Dermis microvascular lymphatic vessel endothelial cell (primary cell): Measurements from ENCODE around the gene RBM44. TPM values are rescaled to one million over a fixed set of nuclear protein-coding genes. Genes with fewer than 3 reads are reported as not detected.
A peak's percentile ranks its signal among the peaks of the same experiment; 100 is the strongest.
"Not testable (repeated sequence)": the region's sequence is repeated elsewhere in the genome, so short reads cannot be mapped to it uniquely, and the experiment has no call there.

Experiments used
- DNase-seq, 2 donors: peaks; one replicate each; pipeline versions ENCODE4 v3.0.0 to v3.0.0-alpha.2; 2010; ENCODE audit warnings: low read depth in 2 of 2
- total RNA-seq: library from RNA; depleted of rRNA; stranded (reverse); fragments of >200 nt; gene quantifications from 2 replicates; pipeline ENCODE4 v1.2.1, GENCODE V29; 2014

RBM44 gene
- total RNA-seq = 0.26 and 0.38 TPM in 2 replicates

- no peak for DNase-seq
Observed at GRCh38 chr2:237798236-237799059, at the start of gene RBM44. Gene RBM44, plus strand, starts transcription at chr2:237798779. Its CDS starts 14,831 bp downstream, at chr2:237813610.

GRCh38 chr2:237749002-237749401, 49.6 kb upstream of the RBM44 start:
- no peak for DNase-seq

- no peak for DNase-seq
Observed at GRCh38 chr2:237749961-237750360, 48.6 kb upstream of the RBM44 start.

GRCh38 chr2:237750441-237750840, 48.1 kb upstream of the RBM44 start:
- not testable (repeated sequence) for DNase-seq

- no peak for DNase-seq
Observed at GRCh38 chr2:237752761-237753165, 45.8 kb upstream of the RBM44 start.

GRCh38 chr2:237754182-237754581, 44.4 kb upstream of the RBM44 start:
- no peak for DNase-seq

GRCh38 chr2:237754626-237755248, 43.8 kb upstream of the RBM44 start:
- DNase-seq = no peak

- DNase-seq = no peak
Observed at GRCh38 chr2:237757616-237758015, 41.0 kb upstream of the RBM44 start.

GRCh38 chr2:237758185-237758584, 40.4 kb upstream of the RBM44 start:
- DNase-seq = no peak

GRCh38 chr2:237759176-237759575, 39.4 kb upstream of the RBM44 start:
- DNase-seq = no peak

GRCh38 chr2:237760506-237761502, 37.8 kb upstream of the RBM44 start:
- no peak for DNase-seq

GRCh38 chr2:237762291-237763182, 36.0 kb upstream of the RBM44 start:
- DNase-seq = not testable (repeated sequence)

- DNase-seq = no peak
Observed at GRCh38 chr2:237763812-237764211, 34.8 kb upstream of the RBM44 start.

GRCh38 chr2:237765122-237765521, 33.5 kb upstream of the RBM44 start:
- not testable (repeated sequence) for DNase-seq

- no peak for DNase-seq
Observed at GRCh38 chr2:237765875-237766274, 32.7 kb upstream of the RBM44 start.

GRCh38 chr2:237766340-237766739, 32.2 kb upstream of the RBM44 start:
- DNase-seq = no peak

GRCh38 chr2:237772513-237772912, 26.1 kb upstream of the RBM44 start:
- DNase-seq = no peak

GRCh38 chr2:237773826-237774225, 24.8 kb upstream of the RBM44 start:
- DNase-seq = no peak

GRCh38 chr2:237774811-237775553, 23.6 kb upstream of the RBM44 start:
- peak; percentile 47 to 71 for DNase-seq

- no peak for DNase-seq
Observed at GRCh38 chr2:237779521-237779920, 19.1 kb upstream of the RBM44 start.
